ENCODE results near the gene GLYAT.

The GLYAT gene

GRCh38 chr11:58671983-58672633, 59.6 kb downstream of the GLYAT start:
- H3K27me3 ChIP-seq (ENCODE audit: insufficient read depth, low read depth, severe bottlenecking) = peaks cover 59% of the 10 kb centered on the region
- no peaks in the 10 kb centered on the region for H3K36me3 ChIP-seq
- H3K4me3 ChIP-seq (ENCODE audit: low read depth, low read length) = no peak overlapping the region
- DNase-seq = no peak
- no peak for TF ChIP-seq CTCF (IDR thresholded peaks at IDR 0.05; ENCODE audit: low read depth, low read length)
- no peaks in the 10 kb centered on the region for H3K9me3 ChIP-seq (ENCODE audit: severe bottlenecking)
- H3K27ac ChIP-seq = no peak overlapping the region

GRCh38 chr11:58659910-58660570, 71.7 kb downstream of the GLYAT start:
- H3K27me3 ChIP-seq (ENCODE audit: insufficient read depth, low read depth, severe bottlenecking) = peaks cover 27% of the 10 kb centered on the region
- H3K9me3 ChIP-seq (ENCODE audit: severe bottlenecking) = no peaks in the 10 kb centered on the region
- DNase-seq = no peak
- TF ChIP-seq CTCF (IDR thresholded peaks at IDR 0.05; ENCODE audit: low read depth, low read length) = no peak
- H3K27ac ChIP-seq = no peak overlapping the region
- no peak overlapping the region for H3K4me3 ChIP-seq (ENCODE audit: low read depth, low read length)
- no peaks in the 10 kb centered on the region for H3K36me3 ChIP-seq

- Histone ChIP-seq H3K27ac (no peak overlapping the region), H3K4me3 (ENCODE audit: low read depth, low read length) (no peak overlapping the region), H3K36me3 (no peaks in the 10 kb centered on the region), H3K27me3 (ENCODE audit: insufficient read depth, low read depth, severe bottlenecking) (peaks cover 27% of the 10 kb centered on the region), H3K9me3 (ENCODE audit: severe bottlenecking) (no peaks in the 10 kb centered on the region)
- no peak for DNase-seq
- TF ChIP-seq CTCF (IDR thresholded peaks at IDR 0.05; ENCODE audit: low read depth, low read length) = no peak
These were observed 72.3 kb downstream of the GLYAT start for GRCh38 chr11:58659404-58659803.
